ENCODE results near the gene PPP4R2.

The PPP4R2 gene

DNA sequence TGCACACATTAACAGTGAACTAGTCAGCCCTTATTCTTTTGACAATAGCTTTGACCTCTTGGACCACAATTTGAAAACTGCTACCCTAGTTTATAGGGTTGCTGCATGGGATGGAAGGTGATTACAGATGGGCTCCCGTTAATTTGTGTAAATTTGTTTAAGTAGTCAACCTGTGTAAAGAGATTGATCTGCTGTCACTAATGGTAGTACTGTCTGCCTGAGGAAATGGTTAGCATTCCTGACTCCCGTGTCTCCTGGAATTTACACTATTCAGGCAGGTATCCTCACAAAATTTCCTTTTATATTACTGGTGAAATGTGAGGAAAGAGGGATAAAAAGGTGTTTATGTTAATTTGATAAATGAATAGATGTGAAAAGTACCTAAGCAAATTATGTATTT lies 49.6 kb downstream of the PPP4R2 start:
- 0 out of 3 replicates have a peak, but pooled peaks have one; percentile 49 for ATAC-seq (ENCODE audit: low read depth)
- H3K4me1 ChIP-seq (ENCODE audit: insufficient read depth, poor library complexity, severe bottlenecking) = peaks cover 9% of the 10 kb centered on the region
- no peaks in the 10 kb centered on the region for H3K9me3 ChIP-seq (ENCODE audit: severe bottlenecking)
- no peaks in the 10 kb centered on the region for H3K27me3 ChIP-seq (ENCODE audit: insufficient read depth, poor library complexity, severe bottlenecking)
- peaks cover 35% of the 10 kb centered on the region for H3K36me3 ChIP-seq (ENCODE audit: low read depth)
- TF ChIP-seq, protein P1, sequence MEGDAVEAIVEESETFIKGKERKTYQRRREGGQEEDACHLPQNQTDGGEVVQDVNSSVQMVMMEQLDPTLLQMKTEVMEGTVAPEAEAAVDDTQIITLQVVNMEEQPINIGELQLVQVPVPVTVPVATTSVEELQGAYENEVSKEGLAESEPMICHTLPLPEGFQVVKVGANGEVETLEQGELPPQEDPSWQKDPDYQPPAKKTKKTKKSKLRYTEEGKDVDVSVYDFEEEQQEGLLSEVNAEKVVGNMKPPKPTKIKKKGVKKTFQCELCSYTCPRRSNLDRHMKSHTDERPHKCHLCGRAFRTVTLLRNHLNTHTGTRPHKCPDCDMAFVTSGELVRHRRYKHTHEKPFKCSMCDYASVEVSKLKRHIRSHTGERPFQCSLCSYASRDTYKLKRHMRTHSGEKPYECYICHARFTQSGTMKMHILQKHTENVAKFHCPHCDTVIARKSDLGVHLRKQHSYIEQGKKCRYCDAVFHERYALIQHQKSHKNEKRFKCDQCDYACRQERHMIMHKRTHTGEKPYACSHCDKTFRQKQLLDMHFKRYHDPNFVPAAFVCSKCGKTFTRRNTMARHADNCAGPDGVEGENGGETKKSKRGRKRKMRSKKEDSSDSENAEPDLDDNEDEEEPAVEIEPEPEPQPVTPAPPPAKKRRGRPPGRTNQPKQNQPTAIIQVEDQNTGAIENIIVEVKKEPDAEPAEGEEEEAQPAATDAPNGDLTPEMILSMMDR (IDR thresholded peaks at IDR 0.05; ENCODE audit: poor library complexity, severe bottlenecking) = no peak
- no peak for DNase-seq (ENCODE audit: low spot score)
- H3K27ac ChIP-seq (ENCODE audit: poor library complexity, severe bottlenecking) = no peak overlapping the region
- no peak overlapping the region for H3K4me3 ChIP-seq (ENCODE audit: severe bottlenecking)

DNA sequence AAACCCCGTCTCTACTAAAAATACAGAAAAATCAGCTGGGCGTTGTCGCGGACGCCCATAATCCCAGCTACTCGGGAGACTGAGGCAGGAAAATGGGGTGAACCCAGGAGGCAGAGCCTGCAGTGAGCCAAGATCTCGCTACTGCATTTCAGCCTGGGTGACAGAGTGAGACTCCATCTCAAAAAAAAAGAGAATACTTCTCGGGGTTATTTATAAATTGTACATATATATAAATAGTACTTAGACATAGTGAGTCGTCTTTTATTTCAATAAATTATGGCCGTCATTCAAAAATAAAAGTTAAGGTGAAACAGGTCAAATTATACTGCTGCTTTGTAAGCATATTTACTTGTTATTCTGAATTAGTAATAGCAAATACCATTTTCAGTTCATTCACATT lies 52.7 kb downstream of the PPP4R2 start:
- Histone ChIP-seq H3K36me3 (ENCODE audit: low read depth) (peaks cover 28% of the 10 kb centered on the region), H3K9me3 (ENCODE audit: severe bottlenecking) (no peaks in the 10 kb centered on the region), H3K4me3 (ENCODE audit: severe bottlenecking) (no peak overlapping the region), H3K4me1 (ENCODE audit: insufficient read depth, poor library complexity, severe bottlenecking) (peaks cover 9% of the 10 kb centered on the region), H3K27me3 (ENCODE audit: insufficient read depth, poor library complexity, severe bottlenecking) (no peaks in the 10 kb centered on the region), H3K27ac (ENCODE audit: poor library complexity, severe bottlenecking) (no peak overlapping the region)
- TF ChIP-seq, protein P1 (IDR thresholded peaks at IDR 0.05; ENCODE audit: poor library complexity, severe bottlenecking) = no peak
- ATAC-seq (ENCODE audit: low read depth) (no peak), DNase-seq (ENCODE audit: low spot score) (no peak)

DNA sequence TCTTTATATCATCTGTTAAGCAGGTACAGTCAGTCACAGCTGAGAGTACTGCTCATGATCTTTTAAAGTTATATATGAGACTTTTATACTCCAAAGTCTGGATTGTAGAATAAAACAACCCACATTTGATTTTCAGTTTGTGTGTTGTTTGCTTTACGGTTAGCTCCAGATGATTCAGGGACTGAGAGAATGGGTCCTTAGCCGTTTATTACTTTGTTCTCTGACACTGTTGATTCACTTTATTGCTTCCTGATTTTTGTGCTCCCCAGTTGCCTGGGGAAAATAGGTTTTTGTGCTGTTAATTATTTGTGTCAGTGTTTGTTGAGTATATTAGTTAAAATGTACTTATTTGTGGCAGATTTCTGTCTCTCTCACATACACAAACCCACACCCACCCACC lies 56.2 kb downstream of the PPP4R2 start:
- TF ChIP-seq, protein P1 (IDR thresholded peaks at IDR 0.05; ENCODE audit: poor library complexity, severe bottlenecking) = no peak
- Histone ChIP-seq H3K36me3 (ENCODE audit: low read depth) (peaks cover 31% of the 10 kb centered on the region), H3K27ac (ENCODE audit: poor library complexity, severe bottlenecking) (no peak overlapping the region), H3K9me3 (ENCODE audit: severe bottlenecking) (no peaks in the 10 kb centered on the region), H3K27me3 (ENCODE audit: insufficient read depth, poor library complexity, severe bottlenecking) (no peaks in the 10 kb centered on the region), H3K4me1 (ENCODE audit: insufficient read depth, poor library complexity, severe bottlenecking) (peaks cover 9% of the 10 kb centered on the region), H3K4me3 (ENCODE audit: severe bottlenecking) (no peak overlapping the region)
- DNase-seq (ENCODE audit: low spot score) (no peak), ATAC-seq (ENCODE audit: low read depth) (no peak)

DNA sequence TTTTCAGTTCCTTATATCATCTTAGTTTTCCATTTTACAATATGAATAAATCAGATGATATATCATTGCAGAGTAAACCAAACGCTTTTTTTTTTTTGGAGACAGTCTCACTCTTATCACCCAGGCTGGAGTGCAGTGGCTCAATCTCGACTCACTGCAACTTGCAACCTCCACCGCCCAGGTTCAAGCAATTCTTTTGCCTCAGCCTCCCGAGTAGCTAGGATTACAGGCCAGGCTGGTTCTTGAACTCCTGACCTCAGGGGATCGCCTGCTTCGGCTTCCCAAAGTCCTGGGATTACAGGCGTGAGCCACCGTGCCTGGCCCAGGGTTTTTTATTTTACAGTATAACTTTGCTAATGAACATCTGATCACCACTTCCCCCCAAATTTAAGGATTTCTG lies 59.0 kb downstream of the PPP4R2 start:
- Histone ChIP-seq H3K36me3 (ENCODE audit: low read depth) (peaks cover 27% of the 10 kb centered on the region), H3K4me1 (ENCODE audit: insufficient read depth, poor library complexity, severe bottlenecking) (peaks cover 12% of the 10 kb centered on the region), H3K9me3 (ENCODE audit: severe bottlenecking) (no peaks in the 10 kb centered on the region), H3K4me3 (ENCODE audit: severe bottlenecking) (no peak overlapping the region), H3K27me3 (ENCODE audit: insufficient read depth, poor library complexity, severe bottlenecking) (no peaks in the 10 kb centered on the region), H3K27ac (ENCODE audit: poor library complexity, severe bottlenecking) (no peak overlapping the region)
- ATAC-seq (ENCODE audit: low read depth) (no peak), DNase-seq (ENCODE audit: low spot score) (no peak)
- TF ChIP-seq, protein P1 (IDR thresholded peaks at IDR 0.05; ENCODE audit: poor library complexity, severe bottlenecking) = no peak

DNA sequence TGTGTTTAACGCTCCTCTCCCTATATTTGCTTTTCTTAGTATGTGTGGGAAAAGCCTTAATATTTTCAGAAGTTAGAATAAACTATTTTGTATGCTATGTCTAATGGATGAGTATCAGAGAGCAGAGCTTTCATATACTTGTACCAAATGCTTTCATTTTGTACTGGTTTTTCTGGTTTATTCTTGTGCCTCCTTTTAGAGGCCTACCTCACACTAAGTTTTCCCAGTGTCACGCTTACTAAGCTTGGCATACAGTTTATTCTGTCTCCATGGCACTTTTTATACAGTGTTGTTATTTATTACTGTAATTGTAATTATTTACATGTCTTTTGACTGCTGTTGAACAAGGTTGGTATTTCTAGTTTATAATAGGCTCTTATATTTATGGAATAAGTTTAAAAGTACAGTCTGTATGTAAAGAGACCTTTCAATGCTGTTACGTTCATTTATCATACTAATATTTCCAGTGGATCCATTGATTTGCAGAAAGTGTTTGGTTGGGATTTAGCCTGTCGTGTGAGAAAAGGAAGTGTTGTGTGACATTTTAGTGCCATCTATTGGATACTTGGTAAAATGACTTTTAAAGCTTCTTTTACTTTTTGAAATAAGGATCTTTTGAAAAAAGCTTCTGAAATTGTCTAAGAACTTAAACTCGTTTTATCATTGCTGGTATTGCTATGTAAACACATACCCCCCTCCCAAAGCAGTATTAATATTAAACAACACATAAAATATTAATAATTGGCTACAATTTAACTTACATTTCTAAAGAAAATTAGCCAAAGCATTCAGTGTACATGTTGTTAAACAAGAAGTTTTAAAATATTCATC lies 59.6 kb downstream of the PPP4R2 start:
- ATAC-seq (ENCODE audit: low read depth) = peak; percentile 41; the same call in 1 of the 3 replicates
- no peak overlapping the region for H3K27ac ChIP-seq (ENCODE audit: poor library complexity, severe bottlenecking)

More for the DNA sequence above, 59.6 kb downstream of the PPP4R2 start:
- TF ChIP-seq, protein P1 (IDR thresholded peaks at IDR 0.05; ENCODE audit: poor library complexity, severe bottlenecking) = peak; percentile 76
- Histone ChIP-seq H3K9me3 (ENCODE audit: severe bottlenecking) (no peaks in the 10 kb centered on the region), H3K27me3 (ENCODE audit: insufficient read depth, poor library complexity, severe bottlenecking) (no peaks in the 10 kb centered on the region), H3K4me1 (ENCODE audit: insufficient read depth, poor library complexity, severe bottlenecking) (peaks cover 12% of the 10 kb centered on the region), H3K36me3 (ENCODE audit: low read depth) (peaks cover 34% of the 10 kb centered on the region), H3K4me3 (ENCODE audit: severe bottlenecking) (no peak overlapping the region)
- no peak for DNase-seq (ENCODE audit: low spot score)
